Astrocyte (in vitro differentiated cells and primary cell): Measurements from ENCODE around the gene IFT80. TPM values are rescaled to one million over a fixed set of nuclear protein-coding genes. Genes with fewer than 3 reads are reported as not detected.

ENCODE experiments used
- DNase-seq: peaks from one replicate; pipeline ENCODE4 v3.0.0-alpha.2; 2010; ENCODE audit warnings: low read depth
- FAIRE-seq: peaks from 2 replicates; lab custom pipeline; 2011; peaks lifted over from hg19 to GRCh38; lab: Jason Lieb, UNC
- H2AFZ ChIP-seq: 2 replicates; pipeline ENCODE4 v1.6.0; 2012; ENCODE audit warnings: low read depth, low read length, inconsistent platforms
- H3K27ac ChIP-seq: 2 replicates; pipeline ENCODE4 v1.5.1; 2011; ENCODE audit warnings: low read depth, low read length, inconsistent platforms
- H3K27me3 ChIP-seq: 2 replicates; pipeline ENCODE4 v1.6.0; 2011; ENCODE audit warnings: low read length, inconsistent platforms; ENCODE audit not compliant: insufficient read depth
- H3K36me3 ChIP-seq: 2 replicates; pipeline ENCODE4 v1.5.1; 2011; ENCODE audit warnings: low read length, inconsistent platforms; ENCODE audit not compliant: insufficient read depth
- H3K4me1 ChIP-seq: 2 replicates; pipeline ENCODE4 v1.5.1; 2011; ENCODE audit warnings: low read length, inconsistent platforms; ENCODE audit not compliant: insufficient read depth
- H3K4me2 ChIP-seq: 2 replicates; pipeline ENCODE4 v1.6.0; 2012; ENCODE audit warnings: low read length, inconsistent platforms
- H3K4me3 ChIP-seq: 2 replicates; pipeline ENCODE4 v1.5.1; 2011; ENCODE audit warnings: low read depth, mild to moderate bottlenecking, low read length, inconsistent platforms; ENCODE audit not compliant: insufficient read depth
- H3K79me2 ChIP-seq: 2 replicates; pipeline ENCODE4 v1.6.0; 2012; ENCODE audit warnings: mild to moderate bottlenecking, low read length, inconsistent platforms; ENCODE audit not compliant: insufficient read depth
- H3K9ac ChIP-seq: 2 replicates; pipeline ENCODE4 v1.6.0; 2012; ENCODE audit warnings: mild to moderate bottlenecking, low read length, inconsistent platforms
- H3K9me3 ChIP-seq: 2 replicates; pipeline ENCODE4 v1.5.1; 2012; ENCODE audit warnings: low read depth, mild to moderate bottlenecking, low read length, inconsistent platforms; ENCODE audit not compliant: insufficient read depth
- H4K20me1 ChIP-seq: 2 replicates; pipeline ENCODE4 v1.6.0; 2012; ENCODE audit warnings: low read length, inconsistent platforms; ENCODE audit not compliant: insufficient read depth
- H3K27ac Mint-ChIP-seq: one replicate; pipeline ENCODE4 v1.8.0; 2021; ENCODE audit warnings: mild to moderate bottlenecking, mixed read lengths; ENCODE audit not compliant: unreplicated experiment
- H3K27me3 Mint-ChIP-seq: one replicate; pipeline ENCODE4 v1.8.0; 2021; ENCODE audit warnings: low read depth, mixed read lengths; ENCODE audit not compliant: unreplicated experiment
- H3K36me3 Mint-ChIP-seq: one replicate; pipeline ENCODE4 v1.8.0; 2021; ENCODE audit warnings: low read depth, mixed read lengths; ENCODE audit not compliant: unreplicated experiment
- H3K4me1 Mint-ChIP-seq: one replicate; pipeline ENCODE4 v1.8.0; 2021; ENCODE audit warnings: low read depth, mixed read lengths; ENCODE audit not compliant: unreplicated experiment
- H3K4me3 Mint-ChIP-seq: one replicate; pipeline ENCODE4 v1.8.0; 2021; ENCODE audit warnings: mild to moderate bottlenecking, moderate library complexity, mixed read lengths; ENCODE audit not compliant: unreplicated experiment
- H3K9me3 Mint-ChIP-seq: one replicate; pipeline ENCODE4 v1.8.0; 2021; ENCODE audit warnings: mild to moderate bottlenecking, mixed read lengths; ENCODE audit not compliant: unreplicated experiment
- CTCF ChIP-seq: IDR thresholded peaks from 2 replicates; pipeline ENCODE4 v1.5.1; 2011; ENCODE audit warnings: low read depth, mild to moderate bottlenecking, inconsistent platforms, low read length, moderate library complexity; ENCODE audit not compliant: insufficient read depth
- EZH2 ChIP-seq: IDR thresholded peaks from 2 replicates; pipeline ENCODE4 v1.6.1; 2012; ENCODE audit warnings: mild to moderate bottlenecking, low read length, inconsistent platforms; ENCODE audit not compliant: insufficient read depth
- total RNA-seq: library from RNA; stranded (reverse); gene quantifications from 2 replicates; pipeline ENCODE4 v1.2.1, GENCODE V29; 2021

IFT80 gene
- total RNA-seq, 1 donor from 2014 or later = 27.3 TPM

GRCh38 chr3:160401291-160402095 is 2.5 kb upstream of the IFT80 start:
- Mint-ChIP-seq H3K36me3 (peaks cover 1% of the 10 kb centered on the region), H3K4me3 (peak overlapping the region; percentile 97), H3K27me3 (no peaks in the 10 kb centered on the region), H3K4me1 (peaks cover 10% of the 10 kb centered on the region), H3K27ac (peak overlapping the region; percentile 98), H3K9me3 (no peaks in the 10 kb centered on the region)
- Histone ChIP-seq H3K4me1 (peaks cover 8% of the 10 kb centered on the region), H3K9me3 (no peaks in the 10 kb centered on the region), H4K20me1 (peaks cover 14% of the 10 kb centered on the region), H3K27ac (peak overlapping the region; percentile 92), H3K4me3 (peak overlapping the region; percentile 97), H3K36me3 (peaks cover 3% of the 10 kb centered on the region), H3K27me3 (no peaks in the 10 kb centered on the region), H3K9ac (peak overlapping the region; percentile 96), H2AFZ (no peak overlapping the region), H3K79me2 (peaks cover 96% of the 10 kb centered on the region), H3K4me2 (peak overlapping the region; percentile 94)
- no peak for TF ChIP-seq CTCF
- FAIRE-seq (no peak), DNase-seq (peak; percentile 78)

- Mint-ChIP-seq H3K4me1 (peaks cover 10% of the 10 kb centered on the region), H3K27me3 (no peaks in the 10 kb centered on the region), H3K27ac (peak overlapping the region; percentile 98), H3K9me3 (no peaks in the 10 kb centered on the region), H3K36me3 (peaks cover 1% of the 10 kb centered on the region), H3K4me3 (peak overlapping the region; percentile 97)
- Histone ChIP-seq H4K20me1 (peaks cover 14% of the 10 kb centered on the region), H3K9me3 (no peaks in the 10 kb centered on the region), H2AFZ (peak overlapping the region; percentile 93), H3K4me3 (peak overlapping the region; percentile 97), H3K79me2 (peaks cover 90% of the 10 kb centered on the region), H3K27me3 (no peaks in the 10 kb centered on the region), H3K36me3 (no peaks in the 10 kb centered on the region), H3K27ac (peak overlapping the region; percentile 92), H3K4me2 (peak overlapping the region; percentile 94), H3K4me1 (peaks cover 11% of the 10 kb centered on the region), H3K9ac (peak overlapping the region; percentile 96)
- DNase-seq = no peak
- FAIRE-seq = no peak
- TF ChIP-seq CTCF (no peak), EZH2 (no peak)
Observed at GRCh38 chr3:160400702-160401150, 1.7 kb upstream of the IFT80 start.
